Ammon's horn (tissue), 1 donor: ENCODE measurements around the gene NRCAM.

ENCODE experiments used
- DNase-seq: peaks from one replicate; pipeline ENCODE4 v3.0.0-alpha.2; 2016; ENCODE audit warnings: low spot score

NRCAM gene

DNA sequence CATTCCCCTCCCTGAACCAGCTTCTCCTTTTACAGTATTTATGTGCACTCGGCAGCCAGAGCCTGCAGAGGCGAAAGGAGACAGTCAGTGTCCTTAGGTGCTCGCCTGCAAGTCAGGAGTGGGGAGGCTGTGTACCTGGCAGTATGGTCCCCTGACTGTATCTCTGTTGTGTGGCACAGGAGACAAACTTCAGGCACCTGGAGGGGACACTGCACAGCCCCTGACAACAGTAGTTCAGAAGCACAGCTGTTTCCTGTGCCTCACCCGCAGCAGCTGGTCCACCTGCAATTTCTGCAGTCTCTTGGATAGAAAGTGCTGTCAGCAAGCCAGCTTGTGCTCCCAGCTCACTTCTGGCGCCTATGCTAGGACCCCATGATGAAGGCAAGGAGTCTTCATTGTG is 252.7 kb downstream of the NRCAM start:
- DNase-seq = no peak

DNA sequence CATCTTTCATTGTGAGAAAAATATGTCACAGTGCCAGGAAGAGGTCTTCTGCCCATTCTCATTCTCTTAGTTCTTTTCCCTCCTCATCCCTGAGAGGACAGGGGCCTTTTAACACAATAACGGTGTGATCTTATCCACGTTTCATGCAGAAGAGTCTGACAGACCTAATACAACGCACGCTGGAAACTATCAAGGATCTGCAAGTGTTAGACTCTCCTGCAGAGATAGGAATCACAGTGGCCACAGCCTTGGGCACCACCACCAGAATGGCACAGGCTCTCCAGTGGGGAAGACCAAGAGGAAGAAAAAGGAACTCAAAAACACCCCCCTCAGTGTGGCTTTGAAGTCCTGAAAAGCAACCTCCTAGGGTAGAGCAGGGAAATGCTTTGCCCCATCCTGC is 253.5 kb downstream of the NRCAM start:
- no peak for DNase-seq

DNA sequence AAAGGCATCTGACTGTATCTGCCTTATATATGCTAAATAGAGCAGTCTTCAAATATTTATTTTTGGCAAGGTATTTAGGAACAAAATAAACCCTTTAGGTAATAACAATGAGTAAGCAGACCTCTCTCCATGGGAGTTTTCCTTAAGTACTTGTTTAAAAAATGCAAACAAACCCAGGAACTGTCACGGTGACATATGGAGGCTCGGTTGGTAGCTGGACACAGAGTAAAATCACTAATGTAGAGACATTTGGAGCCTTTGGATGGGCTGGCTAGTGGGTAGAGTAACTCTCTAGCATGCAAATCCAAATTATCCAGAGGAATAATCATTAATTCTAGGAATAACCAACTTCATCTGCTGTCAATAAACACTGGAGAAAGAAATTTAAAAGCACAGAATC is 254.5 kb downstream of the NRCAM start:
- DNase-seq = no peak

DNA sequence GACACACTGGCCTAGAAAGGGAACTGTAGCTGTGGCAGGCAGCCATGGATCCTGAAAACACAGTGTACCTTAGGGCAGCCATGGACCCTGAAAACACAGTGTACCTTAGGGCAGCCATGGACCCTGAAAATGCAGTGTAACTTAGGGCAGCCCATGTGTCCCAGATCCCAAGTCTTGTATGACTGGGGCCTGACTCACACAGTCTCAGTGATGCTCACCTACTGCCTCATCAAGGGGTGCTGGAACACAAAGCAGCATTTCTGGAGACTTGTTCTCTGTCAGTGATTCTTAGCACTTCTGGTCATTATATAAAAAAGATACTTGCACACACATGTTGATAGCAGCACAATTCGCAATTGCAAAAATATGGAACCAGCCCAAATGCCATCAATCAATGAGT is 255.9 kb downstream of the NRCAM start:
- no peak for DNase-seq

DNA sequence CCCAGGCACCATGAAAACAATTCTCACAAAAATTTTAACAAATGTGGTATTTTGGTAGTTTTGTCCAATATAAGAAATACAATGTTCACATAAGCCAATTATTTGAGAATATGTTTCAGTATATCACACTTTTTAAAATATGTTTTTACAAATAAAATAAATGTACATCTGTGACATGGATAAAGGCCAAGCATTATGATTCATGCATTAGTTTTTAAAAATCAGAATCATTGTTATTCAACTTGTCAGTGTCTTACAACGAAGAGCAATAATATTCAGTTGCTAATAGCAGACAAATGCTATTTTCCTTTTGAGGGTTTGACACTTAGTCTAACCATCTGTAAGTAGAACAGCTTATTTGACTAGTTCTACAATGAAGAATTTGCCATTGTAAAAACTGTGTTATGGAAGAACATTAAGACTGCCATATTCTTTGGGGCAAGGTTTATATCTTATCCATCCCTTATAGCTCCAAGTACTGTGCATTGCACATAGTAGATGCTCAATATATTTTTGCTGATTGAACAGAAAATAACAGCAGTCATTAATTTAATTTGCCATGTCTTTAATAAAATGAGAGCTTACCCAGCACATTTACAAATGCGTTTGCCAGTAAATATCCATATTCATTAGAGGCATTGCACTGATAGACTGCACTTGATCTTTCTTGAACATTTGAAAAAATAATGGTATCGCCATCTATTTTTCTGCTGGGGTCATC is 258.7 kb downstream of the NRCAM start:
- DNase-seq = no peak

DNA sequence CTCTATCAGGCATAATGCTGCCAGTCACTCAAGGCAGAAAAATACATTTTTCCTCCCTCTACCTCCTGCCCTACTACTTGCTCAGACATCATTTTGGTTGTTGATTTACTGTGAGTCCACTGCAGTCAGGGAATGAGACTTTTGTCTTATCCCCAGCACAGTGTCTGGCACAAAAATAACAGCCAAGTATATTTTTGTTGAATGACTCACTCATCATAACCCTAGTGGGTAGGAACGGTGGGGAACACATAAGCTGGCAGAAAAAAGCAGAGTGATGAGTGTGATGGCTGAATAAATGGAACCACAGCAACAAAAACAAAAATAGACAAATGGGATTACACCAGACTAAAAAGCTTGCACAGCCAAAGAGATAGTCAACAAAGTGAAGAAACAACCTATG is 260.2 kb downstream of the NRCAM start:
- peak; percentile 37 for DNase-seq

DNA sequence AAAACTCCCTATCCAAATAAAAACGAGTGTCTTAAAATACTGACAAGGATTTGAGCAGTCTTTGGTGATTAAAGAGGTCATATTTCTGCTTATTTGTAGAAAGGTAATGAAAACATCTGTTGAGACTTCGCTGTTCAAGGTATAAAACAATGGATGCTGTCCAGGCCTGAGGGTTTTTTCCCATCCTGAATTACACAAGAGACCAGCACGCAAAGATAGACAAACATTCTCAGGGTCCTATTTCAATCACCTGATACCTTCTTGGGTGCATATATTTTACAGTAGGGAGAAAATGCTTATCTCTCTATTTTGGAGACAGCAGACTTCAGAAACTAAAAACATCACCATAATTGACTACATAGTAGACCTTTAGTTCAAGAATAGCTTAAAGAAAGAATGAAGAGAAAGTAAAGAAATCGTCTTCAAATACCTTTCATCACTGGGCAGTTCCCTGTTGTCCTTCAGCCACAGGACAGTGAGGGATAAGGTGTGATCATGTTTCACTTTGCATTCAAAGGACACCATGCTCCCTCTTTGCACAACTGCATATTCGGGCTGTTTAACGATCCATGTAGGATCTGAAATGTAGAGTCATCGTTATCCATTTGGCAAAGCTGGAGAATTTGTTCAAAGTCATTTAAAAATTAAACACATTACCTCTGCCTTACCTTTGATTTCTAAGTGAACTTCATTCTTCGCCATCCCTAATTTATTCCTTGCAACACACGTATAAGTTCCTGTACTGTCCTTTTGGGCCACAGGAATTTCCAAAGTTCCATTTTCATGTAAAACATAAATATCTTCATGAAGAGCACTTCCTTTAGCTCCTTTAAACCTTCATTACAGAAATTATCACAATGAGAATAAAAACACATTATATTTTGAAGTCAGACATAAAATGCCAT is 262.4 kb downstream of the NRCAM start:
- no peak for DNase-seq

DNA sequence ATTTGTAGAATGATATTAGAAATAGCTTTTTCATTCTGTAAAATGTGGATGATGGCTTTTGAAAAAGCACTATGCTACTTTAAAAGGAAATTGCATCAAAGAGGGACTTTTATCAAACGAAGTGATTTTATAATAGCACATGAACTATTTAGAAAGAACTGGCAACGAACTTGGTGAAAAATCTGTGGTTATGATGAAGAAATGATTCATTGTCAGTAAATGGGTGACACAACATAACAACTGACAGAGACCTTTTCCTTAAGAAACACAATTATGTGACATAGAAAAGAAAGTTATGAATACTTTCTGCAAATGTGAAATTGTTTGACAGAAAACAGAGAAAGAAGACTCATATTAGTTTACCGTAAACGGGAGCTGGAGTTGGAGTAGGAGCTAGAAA is 265.3 kb downstream of the NRCAM start:
- DNase-seq = no peak

DNA sequence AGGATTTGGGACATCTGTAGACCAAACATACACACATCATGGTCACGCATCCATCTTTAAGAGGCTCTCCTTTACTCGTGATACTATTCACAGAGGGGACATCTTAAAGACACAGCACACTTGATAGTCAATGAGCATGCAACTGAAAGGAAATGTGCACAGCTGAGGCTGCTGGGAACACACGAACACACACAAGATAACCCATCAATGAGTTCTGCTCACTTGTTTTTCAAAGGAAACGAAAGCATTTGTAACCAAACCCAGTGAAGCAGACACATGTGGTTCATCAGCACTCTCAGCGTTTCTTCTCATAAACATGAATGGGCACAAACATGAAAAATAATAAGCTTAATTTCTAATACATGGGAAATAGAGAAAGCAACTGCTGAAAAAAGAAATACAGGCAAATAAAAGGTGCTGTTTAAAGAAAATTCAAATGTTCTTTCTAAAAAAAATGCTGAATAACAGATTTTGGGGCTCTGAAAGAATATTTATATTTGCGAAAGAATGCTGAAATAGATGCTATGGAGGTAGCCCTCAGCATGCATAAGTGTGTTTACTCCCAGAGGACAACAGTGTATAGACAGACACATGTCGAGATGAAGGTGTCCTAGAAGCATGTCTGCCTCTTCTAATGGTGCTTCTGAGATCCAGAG is 266.4 kb downstream of the NRCAM start:
- no peak for DNase-seq

DNA sequence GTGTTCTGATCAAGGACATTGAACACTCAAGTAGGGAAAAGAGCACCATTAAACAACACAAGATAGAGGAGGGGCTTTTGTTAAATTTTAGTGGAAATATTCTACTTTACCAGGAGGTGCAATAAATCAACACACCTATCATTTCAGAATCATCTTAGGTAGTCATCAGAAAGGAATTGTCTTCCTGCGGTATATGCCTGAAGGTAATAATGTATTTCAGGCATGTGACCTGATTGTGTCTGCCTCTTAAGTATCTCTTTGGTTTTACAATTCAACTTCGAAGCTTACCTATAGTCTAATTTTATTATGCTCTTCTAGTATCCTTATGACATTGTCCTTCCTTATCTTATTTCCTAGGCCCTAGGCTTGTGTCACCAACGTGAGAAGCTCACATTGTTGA is 267.5 kb downstream of the NRCAM start:
- no peak for DNase-seq

DNA sequence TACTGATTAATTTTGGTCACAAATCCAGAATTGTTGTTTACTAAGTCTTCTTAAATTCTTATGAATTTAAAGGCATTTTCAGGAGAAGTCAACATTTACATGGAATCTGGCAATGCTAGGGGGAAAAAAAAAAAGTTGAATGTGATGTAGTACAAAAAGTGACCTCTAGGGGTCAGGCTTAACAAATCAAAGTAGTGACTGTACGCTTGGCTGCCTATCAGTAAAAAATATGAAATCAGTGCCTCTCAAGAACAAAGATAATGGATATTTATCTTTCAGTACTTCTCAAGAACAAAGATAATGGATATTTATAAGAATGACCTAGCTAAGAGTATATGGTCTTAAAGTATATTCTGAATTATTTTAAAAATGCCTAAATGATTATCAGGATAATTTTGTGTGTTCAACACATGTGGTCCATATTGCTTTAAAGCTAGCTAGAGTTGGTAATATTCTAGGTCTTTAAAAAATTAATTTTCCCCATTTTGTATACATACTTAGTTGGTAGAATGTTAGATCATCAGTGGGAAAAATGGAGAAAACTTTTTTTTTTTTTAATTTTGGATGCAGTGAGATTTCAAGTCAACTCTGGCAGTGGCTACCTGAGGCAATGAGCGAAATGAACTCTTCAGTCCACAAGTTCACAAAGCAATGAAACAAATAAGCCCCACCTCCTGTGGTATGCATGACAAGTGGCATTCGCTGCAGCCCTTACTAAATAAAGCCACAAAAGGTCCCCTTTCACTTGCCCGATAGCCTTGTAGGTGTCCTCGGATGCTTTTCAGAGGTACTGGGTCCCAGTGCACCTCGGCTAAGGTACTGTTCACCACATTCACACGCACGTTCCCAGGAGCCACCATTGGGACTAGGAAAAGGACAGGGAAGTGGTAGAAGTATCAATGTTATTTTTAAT is 274.9 kb downstream of the NRCAM start:
- peak; percentile 61 for DNase-seq

DNA sequence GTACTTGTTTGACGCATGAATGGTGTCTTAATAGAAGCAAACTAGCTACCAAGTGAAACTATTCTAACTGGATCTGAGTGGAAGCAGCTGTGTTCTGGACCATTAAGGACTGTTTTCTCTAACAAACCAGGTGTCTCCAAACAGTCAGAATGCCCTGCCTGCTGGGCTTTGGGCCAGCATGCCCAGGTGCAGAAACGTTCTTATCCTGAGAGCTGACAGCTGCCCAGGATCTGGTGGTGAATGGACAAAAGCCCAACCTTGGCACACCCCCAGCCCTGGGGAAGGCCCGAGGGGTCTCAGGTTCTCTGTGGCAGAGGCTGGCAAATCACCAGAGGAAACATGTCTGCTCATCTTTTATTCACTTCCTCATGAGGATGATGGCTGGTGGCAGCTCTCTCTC is 277.8 kb downstream of the NRCAM start:
- DNase-seq = no peak

DNA sequence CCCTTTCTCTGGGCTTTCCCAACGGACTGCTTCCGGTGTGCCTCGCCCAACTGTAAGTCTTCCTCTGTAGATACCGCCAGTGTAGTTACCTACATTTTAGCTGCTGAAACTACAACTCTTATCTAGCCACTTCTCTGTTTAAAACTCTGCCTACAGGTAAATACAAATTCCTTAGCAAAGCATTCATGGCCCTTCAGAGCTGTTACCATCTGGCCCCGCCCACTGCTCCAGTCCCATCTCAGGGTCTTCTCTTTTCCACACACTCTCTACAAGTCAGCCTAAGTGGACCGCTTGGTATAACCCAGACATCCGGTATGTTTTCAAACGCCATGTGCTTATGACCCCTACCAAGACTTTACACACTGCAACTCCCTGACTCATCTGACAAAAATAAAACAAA is 285.1 kb downstream of the NRCAM start:
- DNase-seq = no peak

DNA sequence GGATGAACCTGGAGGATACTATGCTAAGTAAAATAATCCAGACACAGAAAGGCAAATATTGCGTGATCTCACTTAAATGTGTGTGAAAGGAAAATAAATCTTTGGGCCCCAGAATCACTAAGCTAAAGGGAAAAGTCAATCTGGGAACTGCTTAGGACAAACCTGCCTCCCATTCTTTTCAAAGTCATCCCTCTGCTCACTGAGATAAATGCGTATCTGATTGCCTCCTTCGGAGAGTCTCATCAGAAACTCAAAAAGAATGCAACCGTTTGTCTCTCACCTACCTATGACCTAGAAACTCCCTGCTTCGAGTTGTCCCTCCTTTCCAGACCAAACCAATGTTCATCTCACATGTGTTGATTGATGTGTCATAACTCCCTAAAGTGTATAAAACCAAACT is 286.0 kb downstream of the NRCAM start:
- DNase-seq = no peak

DNA sequence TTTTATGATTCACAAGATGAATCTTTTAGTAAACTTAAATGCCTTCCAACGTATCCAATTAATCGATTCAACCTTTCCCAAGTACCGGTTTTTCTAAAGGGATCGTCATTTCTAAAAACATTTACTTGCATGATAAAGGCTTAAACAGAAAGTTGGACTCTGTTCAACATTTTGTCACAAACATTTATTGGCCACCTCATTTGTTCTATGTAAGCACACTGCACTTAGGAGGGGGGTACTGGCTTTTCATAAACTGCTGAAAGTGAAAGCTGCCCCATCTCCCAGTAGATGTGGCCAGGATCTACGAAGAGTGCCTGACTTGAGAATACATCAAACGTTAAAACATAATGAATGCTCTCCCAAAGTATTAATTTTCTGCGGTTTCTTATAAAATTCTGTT is 288.8 kb downstream of the NRCAM start:
- DNase-seq = no peak

DNA sequence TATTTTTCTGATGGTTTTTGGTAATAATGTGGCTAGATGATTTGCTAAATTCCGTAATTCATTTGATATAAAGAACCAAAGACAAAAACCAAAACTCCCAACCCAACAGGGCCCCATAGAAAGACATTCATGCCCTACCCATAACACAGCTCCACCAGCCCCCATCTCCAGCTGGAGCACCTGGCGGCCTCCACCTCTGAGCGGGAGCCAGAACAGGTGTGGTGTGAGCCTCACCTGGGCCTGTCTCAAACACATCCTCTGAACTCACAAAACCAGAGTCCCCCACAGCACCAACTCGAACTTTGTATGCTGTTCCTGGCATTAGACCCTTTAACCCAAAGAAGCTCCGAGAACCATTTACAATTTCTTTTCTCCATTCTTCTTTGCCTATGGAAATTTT is 289.5 kb downstream of the NRCAM start:
- no peak for DNase-seq

DNA sequence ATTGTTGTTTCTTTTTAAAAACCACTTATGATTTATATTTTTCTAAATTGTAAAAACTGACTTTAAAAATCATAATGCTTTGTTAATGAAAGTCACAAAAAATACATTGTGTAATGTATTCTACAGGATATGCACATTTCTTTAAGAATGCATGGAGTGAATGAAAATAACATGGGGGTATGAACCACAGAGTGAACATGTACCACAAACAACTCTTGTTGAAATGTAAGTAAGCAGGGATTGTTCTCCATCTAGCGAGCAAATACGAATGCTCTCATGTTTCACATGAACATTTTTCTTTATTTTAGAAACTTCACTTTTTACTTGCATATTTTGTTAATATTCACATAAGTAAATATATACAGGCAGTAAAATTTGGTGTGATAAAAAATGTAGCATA is 290.5 kb downstream of the NRCAM start:
- DNase-seq = no peak

DNA sequence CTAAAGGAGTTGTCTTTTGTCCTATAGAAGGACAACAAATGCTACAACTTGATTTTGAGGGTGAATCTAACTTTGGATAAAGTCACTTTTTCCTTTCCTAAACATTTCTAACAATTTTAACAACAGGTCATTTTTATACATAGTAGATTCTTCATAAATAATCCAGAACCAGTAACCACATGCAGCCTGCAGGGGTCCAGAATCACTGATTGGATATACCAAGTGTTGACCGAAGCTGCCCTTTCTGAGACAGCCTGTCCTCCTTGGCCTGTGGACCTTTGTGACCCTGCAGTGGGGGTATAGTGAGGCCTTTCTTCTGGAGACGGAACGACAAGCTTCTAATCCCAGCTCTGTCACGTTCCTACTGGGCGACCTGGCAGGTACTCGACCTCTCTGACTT is 291.3 kb downstream of the NRCAM start:
- DNase-seq = no peak

DNA sequence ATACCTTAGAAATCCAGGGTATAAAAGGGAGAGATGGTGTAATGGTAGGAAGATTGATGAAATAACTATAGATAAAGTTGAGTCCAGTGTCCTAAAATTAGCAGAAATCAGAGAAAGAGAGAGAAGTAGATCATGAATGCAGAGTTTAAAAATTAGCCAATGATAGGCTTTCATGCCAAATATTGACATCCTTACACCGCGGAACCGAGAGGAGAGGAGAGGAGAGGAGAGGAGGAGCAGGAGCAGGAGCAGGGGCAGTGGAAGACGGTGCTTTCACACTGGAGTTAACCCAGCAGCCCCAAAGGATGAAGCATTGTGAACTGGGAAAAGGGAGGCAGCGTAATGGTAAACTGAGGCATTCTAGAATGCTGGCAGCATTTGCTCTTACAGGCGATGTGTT is 291.9 kb downstream of the NRCAM start:
- no peak for DNase-seq

DNA sequence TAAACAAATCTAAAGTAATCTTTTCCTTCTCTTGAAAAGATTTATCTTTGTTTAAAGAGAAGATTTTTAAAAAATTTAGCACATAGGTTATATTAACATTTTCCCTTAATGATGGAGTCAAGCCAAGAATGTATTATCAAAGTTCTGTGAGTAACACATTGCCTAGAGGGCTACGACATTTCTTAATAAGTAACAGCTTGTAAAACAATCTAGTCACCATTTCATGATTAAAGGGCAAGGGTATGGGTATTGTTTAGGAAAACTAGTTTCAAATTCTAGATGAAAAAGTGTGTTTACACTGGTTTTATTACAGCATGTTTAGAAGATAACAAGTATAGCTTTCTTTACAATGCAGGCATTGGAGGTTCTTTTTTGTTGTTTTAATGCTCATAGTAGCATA is 297.5 kb downstream of the NRCAM start:
- no peak for DNase-seq

DNA sequence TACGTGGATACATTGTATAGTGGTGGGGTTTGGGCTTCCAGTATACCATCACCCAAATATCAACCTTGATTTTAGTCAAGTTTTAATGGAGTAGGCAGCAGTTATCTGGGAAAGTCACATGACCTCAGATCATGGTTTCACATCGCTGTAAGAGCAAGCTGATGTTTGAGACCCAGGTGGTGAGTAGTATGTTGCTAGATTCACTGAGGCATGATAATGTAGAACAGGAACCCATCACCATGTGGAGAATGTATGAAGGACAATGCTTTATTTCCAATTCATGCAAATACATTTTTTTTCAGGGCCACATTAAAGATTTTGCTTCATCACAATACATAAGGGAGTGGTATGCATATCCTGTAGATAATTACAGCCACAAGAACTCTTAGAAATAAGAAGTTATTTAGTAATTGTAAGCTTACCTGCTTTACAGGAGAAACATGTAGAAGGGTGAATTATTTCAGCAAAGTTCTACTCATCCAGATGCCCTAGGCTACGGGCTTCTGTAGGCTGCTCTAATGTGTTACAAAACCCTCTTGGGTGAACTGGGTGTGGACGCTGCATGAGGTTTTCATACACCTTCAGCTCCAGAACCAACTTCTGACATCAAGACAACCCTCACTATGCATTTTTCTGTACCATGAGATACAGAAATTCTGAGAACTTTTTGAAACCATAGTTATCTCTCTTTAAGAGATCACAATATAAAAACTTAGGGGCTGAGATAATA is 298.5 kb downstream of the NRCAM start:
- DNase-seq = no peak
